Upper lobe of right lung (tissue), 1 donor: Measurements from ENCODE around the gene PEAK1. TPM values are rescaled to one million over a fixed set of nuclear protein-coding genes. Genes with fewer than 3 reads are reported as not detected.

Experiments
- ATAC-seq: fragments of 200-7000 bp; cut with Tn5 transposase; one replicate; pipeline ENCODE4 v1.9.1; 2020; ENCODE audit warnings: mild to moderate bottlenecking, moderate library complexity
- DNase-seq: peaks from one replicate; pipeline ENCODE4 v3.0.0-alpha.2; 2020
- H3K27ac ChIP-seq: fragments of 200-600 bp; one replicate; pipeline ENCODE4 v1.8.0; 2022
- H3K27me3 ChIP-seq: fragments of 200-600 bp; one replicate; pipeline ENCODE4 v1.8.0; 2022; ENCODE audit warnings: mild to moderate bottlenecking
- H3K36me3 ChIP-seq: fragments of 200-600 bp; one replicate; pipeline ENCODE4 v1.8.0; 2022
- H3K4me1 ChIP-seq: fragments of 200-600 bp; one replicate; pipeline ENCODE4 v1.8.0; 2022
- H3K4me3 ChIP-seq: fragments of 200-600 bp; one replicate; pipeline ENCODE4 v1.8.0; 2022; ENCODE audit warnings: mild to moderate bottlenecking
- H3K9me3 ChIP-seq: fragments of 200-600 bp; one replicate; pipeline ENCODE4 v1.8.0; 2022
- intact Hi-C: fragments of 100-400 bp; cut with DNase I; formaldehyde crosslinking; loops from one replicate; pipeline ENCODE4 v1.11.0; 2022
- total RNA-seq: library from RNA; stranded (reverse); fragmentation: NEBNext Ultra II Directional; extraction: Animal tissue kit (Norgen Biotek cat#: 25700); gene quantifications from one replicate; pipeline ENCODE4 v1.2.1, GENCODE V29; 2021
- TF ChIP-seq, protein P1 (sequence below): fragments of 200-600 bp; IDR thresholded peaks from one replicate; pipeline ENCODE4 v1.8.0; 2022; ENCODE audit warnings: antibody characterized with exemption
- donor health status: DM: no; HTN: yes; CAD: no; lungs with severe emphysema.

The PEAK1 gene
- total RNA-seq, 1 donor from 2014 or later: 139 TPM

DNA sequence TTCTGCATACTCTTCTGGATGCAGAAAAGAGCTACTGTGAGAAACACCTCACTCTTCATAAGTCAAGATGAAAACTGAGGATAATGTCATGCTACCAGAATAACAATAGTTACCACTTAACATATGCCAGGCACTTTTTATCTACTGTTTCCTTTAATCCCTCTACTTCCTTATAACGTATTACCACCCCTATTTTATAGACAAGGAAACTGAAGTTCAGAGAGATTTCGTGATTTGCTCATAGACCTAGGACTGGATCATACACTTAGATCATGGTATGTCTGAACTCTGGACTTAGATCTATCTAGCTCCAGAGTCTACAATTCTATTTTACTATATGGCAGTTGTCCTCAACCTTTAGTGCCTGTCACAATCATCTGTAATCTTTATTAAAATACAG is 193.3 kb downstream of the PEAK1 start:
- no peak overlapping the region for H3K27ac ChIP-seq
- TF ChIP-seq, protein P1, sequence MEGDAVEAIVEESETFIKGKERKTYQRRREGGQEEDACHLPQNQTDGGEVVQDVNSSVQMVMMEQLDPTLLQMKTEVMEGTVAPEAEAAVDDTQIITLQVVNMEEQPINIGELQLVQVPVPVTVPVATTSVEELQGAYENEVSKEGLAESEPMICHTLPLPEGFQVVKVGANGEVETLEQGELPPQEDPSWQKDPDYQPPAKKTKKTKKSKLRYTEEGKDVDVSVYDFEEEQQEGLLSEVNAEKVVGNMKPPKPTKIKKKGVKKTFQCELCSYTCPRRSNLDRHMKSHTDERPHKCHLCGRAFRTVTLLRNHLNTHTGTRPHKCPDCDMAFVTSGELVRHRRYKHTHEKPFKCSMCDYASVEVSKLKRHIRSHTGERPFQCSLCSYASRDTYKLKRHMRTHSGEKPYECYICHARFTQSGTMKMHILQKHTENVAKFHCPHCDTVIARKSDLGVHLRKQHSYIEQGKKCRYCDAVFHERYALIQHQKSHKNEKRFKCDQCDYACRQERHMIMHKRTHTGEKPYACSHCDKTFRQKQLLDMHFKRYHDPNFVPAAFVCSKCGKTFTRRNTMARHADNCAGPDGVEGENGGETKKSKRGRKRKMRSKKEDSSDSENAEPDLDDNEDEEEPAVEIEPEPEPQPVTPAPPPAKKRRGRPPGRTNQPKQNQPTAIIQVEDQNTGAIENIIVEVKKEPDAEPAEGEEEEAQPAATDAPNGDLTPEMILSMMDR: no peak
- H3K4me3 ChIP-seq: no peak overlapping the region
- no peak for DNase-seq
- H3K4me1 ChIP-seq: peaks cover 17% of the 10 kb centered on the region
- intact Hi-C loops: no loop called here
- H3K36me3 ChIP-seq: no peaks in the 10 kb centered on the region
- H3K9me3 ChIP-seq: no peaks in the 10 kb centered on the region
- ATAC-seq: no peak
- H3K27me3 ChIP-seq: no peaks in the 10 kb centered on the region

DNA sequence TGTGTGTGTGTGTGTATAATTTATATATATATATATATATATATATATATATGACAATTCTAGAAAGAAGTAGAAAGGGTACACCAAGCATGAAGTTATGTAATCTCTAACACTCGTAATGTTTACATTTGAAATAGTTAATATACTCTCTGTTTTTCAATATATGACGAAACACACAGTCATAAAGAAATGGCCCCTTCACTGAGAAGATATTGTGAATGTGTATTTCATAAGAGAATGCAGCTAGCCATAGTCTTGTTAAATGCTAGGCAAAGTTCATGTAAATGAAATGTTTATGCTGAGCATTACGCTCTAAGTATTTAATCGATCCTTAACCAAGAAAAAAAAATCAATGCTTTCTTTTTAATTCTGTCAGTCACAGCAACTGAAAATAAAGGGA is 194.3 kb downstream of the PEAK1 start:
- intact Hi-C loops: no loop called here
- no peak for ATAC-seq
- no peak for DNase-seq

DNA sequence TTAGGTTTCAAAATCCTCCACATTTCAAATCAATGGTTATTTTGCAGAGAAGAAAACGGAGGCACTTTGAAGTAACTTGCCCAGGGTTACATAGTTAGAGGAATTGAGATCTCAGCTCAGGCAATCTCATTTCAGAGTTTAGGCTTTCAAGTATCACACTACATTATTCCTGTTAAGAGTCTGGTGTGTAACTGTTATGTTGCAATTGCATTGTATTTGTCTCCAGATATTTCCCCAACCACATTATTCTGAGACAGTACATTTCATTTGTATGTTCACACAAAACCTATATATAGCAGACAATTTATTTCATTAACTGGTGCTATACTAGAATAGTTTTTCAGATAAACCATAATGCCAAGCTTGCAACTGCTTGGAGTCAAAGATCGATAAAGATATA is 194.8 kb downstream of the PEAK1 start:
- Histone ChIP-seq H3K27ac (no peak overlapping the region), H3K27me3 (no peaks in the 10 kb centered on the region), H3K36me3 (no peaks in the 10 kb centered on the region), H3K9me3 (no peaks in the 10 kb centered on the region), H3K4me1 (peaks cover 17% of the 10 kb centered on the region), H3K4me3 (no peak overlapping the region)
- DNase-seq (no peak), ATAC-seq (no peak)
- intact Hi-C loops: no loop called here
- TF ChIP-seq, protein P1: no peak

More for the DNA sequence above, 194.3 kb downstream of the PEAK1 start:
- TF ChIP-seq, protein P1: no peak
- Histone ChIP-seq H3K4me1 (peaks cover 17% of the 10 kb centered on the region), H3K4me3 (no peak overlapping the region), H3K9me3 (no peaks in the 10 kb centered on the region), H3K36me3 (no peaks in the 10 kb centered on the region), H3K27ac (no peak overlapping the region), H3K27me3 (no peaks in the 10 kb centered on the region)

DNA sequence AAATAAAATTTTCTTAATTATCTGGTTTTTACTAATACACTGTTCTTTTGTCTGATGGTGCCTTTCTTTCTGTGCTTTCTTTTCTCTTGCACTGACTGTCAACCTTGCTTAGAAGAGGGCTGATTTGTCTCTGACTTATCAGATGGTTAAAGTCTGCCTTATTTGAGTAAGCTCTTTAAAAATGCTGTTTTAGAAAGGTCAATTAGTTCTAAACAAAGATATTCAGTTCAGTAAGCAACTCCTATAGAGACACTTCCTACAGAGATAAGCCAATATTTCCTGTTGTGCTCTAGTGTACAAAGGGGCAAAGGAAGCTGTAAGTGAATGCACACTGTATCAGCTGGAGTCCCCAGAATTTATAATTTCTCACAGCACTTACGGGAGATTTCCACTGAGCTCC is 195.6 kb downstream of the PEAK1 start:
- peaks cover 17% of the 10 kb centered on the region for H3K4me1 ChIP-seq
- no peak for ATAC-seq
- peak overlapping the region; percentile 13 for H3K27ac ChIP-seq
- H3K27me3 ChIP-seq: no peaks in the 10 kb centered on the region
- no peak overlapping the region for H3K4me3 ChIP-seq
- TF ChIP-seq, protein P1: no peak
- H3K9me3 ChIP-seq: no peaks in the 10 kb centered on the region
- no peak for DNase-seq
- no peaks in the 10 kb centered on the region for H3K36me3 ChIP-seq
- intact Hi-C loops: no loop called here

DNA sequence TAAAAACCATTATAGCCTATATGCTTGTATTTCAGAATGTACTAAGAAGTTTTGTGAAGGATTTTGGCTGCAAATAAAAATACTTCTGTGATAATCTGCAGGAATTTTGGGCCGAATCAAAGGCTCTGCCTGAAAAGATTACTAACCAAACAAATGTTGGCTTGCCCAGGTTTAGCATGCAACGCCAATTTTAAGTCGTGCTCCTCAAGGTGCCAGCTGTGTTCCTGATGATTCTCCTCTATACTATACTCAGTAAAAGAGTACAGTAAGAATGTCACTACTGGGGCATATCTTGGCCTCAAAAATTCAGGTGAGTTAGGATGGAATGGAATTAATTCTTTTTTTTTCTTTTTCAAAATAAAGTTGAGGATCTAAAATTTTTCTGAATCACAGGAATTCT is 198.2 kb downstream of the PEAK1 start:
- no peak overlapping the region for H3K27ac ChIP-seq
- TF ChIP-seq, protein P1: no peak
- intact Hi-C loops: no loop called here
- H3K36me3 ChIP-seq: no peaks in the 10 kb centered on the region
- ATAC-seq (no peak), DNase-seq (no peak)
- no peaks in the 10 kb centered on the region for H3K9me3 ChIP-seq
- no peaks in the 10 kb centered on the region for H3K27me3 ChIP-seq
- H3K4me1 ChIP-seq: peaks cover 17% of the 10 kb centered on the region
- H3K4me3 ChIP-seq: no peak overlapping the region

DNA sequence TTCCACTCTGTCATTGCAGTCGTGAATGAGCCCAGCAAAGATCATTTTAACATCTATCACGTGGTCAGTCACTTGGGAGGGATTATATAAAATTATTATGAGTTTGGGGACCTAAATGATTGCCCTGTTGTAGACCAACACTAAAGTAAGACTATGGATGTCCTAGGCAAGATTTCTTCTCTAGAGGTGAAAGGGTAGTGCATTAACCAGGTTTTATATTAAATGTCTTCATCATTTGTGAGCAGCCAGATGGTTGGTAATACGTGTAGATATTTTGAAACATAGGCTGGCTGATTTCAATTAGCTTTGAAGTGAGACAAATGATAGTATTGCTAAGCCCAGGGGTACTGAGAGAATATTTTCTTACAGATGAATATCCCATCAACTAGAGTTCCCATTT is 198.7 kb downstream of the PEAK1 start:
- intact Hi-C loops: no loop called here
- H3K4me3 ChIP-seq: no peak overlapping the region
- TF ChIP-seq, protein P1: no peak
- H3K36me3 ChIP-seq: no peaks in the 10 kb centered on the region
- ATAC-seq (no peak), DNase-seq (no peak)
- H3K27ac ChIP-seq: no peak overlapping the region
- H3K9me3 ChIP-seq: no peaks in the 10 kb centered on the region
- no peaks in the 10 kb centered on the region for H3K27me3 ChIP-seq
- peaks cover 17% of the 10 kb centered on the region for H3K4me1 ChIP-seq
